ENCODE results near the gene PHLDB2.
"Not testable (repeated sequence)": the region's sequence is repeated elsewhere in the genome, so short reads cannot be mapped to it uniquely, and the experiment has no call there.

Gene PHLDB2

GRCh38 chr3:111859061-111859973 is at the start of gene PHLDB2:
PHLDB2 (plus strand) TSS chr3:111859265; CDS start chr3:111884078, 24,813 bp downstream.
- peak; percentile 71 for DNase-seq

DNA sequence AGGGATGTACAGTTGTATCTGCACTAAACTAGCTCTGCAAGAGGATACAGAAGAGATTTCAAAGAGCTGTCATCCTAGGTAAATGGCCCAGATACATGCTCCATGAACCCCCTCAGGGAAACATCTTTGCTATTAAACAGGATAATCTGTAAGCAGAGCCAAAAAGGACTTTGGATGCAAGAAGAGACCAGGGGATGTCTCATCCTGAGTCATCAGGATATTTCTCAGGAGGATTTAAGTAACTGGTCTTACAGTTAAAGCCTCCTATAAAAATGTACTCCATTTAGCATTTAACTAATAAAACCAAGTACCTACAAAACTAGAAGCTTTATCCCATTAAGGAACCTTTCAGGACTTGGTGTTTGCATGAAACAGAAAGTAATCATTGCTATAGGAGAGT is 48.2 kb upstream of the PHLDB2 start:
- no peak for DNase-seq

DNA sequence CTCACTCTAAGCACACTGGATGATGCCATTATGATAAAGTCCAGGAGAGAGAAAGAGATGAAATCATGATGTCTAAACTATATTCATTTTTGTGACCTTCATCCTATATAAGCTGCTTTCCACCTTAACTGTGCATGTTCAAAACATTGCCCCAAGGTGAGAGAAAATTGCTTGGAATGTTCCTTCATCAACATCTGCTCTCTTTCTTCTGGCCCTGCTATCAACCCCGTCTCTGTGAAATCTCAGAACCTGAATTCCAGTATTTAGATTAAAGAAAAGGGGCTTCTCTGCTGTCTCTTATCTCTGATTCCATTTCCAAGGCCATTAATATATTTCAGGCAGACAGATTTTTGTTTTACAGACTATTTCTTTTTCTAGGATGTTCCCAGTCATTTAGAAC is 47.3 kb upstream of the PHLDB2 start:
- DNase-seq: no peak

- DNase-seq: no peak
Observed at GRCh38 chr3:111812701-111813100, 46.4 kb upstream of the PHLDB2 start.

DNA sequence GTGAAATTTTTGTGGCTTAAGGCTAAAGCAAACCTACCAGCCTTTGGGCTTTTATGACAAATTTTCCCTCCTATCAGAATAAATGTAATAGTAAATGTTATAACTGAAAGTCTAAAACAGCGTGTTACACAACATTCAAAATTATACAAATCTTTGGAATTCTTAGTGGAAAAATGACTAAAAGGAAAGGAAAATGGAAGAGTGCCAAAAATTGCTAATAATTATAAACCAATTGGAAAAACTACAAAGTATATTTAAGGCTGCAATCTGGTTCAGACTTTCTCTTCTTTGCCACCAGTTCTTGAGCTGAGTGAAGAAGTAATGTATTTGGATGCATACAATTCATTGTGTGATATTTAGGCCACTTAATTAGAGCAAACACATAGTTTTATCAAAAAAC is 45.6 kb upstream of the PHLDB2 start:
- no peak for DNase-seq

DNA sequence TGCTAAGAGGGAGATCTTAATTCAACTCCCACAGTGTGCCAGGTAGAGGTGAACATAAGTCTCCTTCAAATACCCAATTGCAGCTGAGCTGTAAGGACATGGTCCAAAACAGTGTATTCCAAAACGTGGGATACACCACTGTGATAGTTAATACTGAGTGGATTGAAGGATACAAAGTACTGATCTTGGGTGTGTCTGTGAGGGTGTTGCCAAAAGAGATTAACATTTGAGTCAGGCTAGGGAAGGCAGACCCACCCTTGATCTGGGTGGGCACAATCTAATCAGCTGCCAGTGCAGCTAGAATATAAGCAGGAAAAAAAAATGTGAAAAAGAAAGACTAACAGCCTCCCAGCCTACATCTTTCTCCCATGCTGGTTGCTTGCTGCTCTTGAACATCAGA is 45.1 kb upstream of the PHLDB2 start:
- no peak for DNase-seq

GRCh38 chr3:111816771-111817170 is 42.3 kb upstream of the PHLDB2 start:
- not testable (repeated sequence) for DNase-seq

GRCh38 chr3:111819927-111820326 is 39.1 kb upstream of the PHLDB2 start:
- no peak for DNase-seq

DNA sequence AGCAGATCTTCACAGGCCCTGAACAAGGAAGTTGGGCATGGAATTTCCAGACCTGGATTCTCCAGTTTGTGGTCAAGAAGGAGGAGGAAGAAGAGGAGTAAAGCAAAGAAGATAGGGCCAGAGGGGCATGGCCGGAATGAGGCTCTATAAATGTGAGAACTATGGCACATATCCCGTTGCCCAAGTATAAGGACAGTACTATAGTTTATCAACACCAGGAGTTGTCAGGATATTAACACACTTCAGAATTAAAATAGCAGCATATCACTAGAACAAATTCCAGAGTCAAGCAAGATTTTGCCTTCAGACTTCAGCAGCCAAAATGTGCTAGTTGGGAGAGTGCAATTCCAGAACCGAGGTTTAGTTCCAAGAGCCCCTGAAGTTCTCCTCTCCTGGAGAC is 38.4 kb upstream of the PHLDB2 start:
- DNase-seq: no peak

- no peak for DNase-seq
Observed at GRCh38 chr3:111821891-111822290, 37.2 kb upstream of the PHLDB2 start.

DNA sequence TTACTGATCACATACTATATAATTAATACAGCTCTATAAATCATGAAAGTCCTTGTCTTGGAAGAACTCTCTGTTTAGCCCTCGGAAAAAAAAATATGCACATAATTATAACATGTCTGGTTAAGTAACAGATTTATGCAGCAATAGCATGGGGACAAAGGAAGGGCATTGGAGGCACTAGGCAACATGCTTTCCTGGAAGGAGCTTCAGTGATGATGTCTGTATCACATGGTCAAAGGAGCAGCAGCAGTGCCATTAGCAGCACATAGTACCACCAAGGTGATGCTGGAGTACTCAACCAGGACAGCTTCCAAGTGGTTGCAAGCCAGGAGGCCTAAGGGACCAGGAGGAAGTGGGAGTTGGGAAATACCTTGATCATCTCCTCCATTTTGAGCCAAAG is 36.3 kb upstream of the PHLDB2 start:
- DNase-seq: no peak

DNA sequence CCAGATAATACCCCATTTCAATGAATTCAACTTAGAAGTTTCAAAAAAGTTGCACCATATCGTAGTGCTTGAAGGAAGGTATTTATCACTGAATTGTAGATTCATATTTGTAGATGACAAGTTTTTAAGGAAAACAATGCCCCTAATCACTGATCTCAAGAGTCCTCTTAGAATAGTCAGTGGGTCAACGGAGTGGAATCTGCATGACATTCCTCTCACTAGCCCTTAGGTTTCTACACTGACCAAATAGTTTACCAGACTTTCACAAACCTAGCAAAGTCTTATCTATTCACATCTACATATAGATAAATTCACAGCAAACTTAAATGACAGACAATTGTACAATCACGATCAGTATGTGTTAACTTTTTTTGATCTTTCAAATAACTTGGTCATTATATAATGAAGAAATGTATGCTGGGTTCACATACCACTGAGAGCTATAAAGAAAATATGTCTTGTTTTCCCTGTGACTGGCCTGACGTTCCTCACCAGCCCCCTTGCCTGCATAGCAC is 35.7 kb upstream of the PHLDB2 start:
- DNase-seq: no peak

GRCh38 chr3:111824351-111824750 is 34.7 kb upstream of the PHLDB2 start:
- no peak for DNase-seq

- DNase-seq: no peak
Observed at GRCh38 chr3:111827871-111828270, 31.2 kb upstream of the PHLDB2 start.

DNA sequence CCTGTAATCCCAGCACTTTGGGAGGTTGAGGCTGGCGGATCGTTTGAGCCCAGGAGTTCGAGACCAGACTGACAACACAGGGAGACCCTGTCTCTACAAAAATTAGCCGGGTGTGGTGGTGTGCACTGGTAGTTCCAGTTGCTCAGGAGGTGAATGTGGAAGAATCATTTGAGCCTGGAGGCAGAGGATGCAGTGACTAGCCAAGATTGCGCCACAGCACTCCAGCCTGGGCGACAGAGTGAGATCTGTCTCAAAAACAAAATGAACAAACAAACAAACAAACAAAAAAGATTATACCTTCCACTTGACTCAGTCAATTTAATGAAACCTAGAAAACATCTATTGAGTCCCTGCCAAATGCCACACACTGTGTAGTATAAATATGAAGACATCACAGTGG is 30.5 kb upstream of the PHLDB2 start:
- no peak for DNase-seq

GRCh38 chr3:111829023-111829422 is 30.0 kb upstream of the PHLDB2 start:
- no peak for DNase-seq

GRCh38 chr3:111831840-111832239 is 27.2 kb upstream of the PHLDB2 start:
- no peak for DNase-seq

DNA sequence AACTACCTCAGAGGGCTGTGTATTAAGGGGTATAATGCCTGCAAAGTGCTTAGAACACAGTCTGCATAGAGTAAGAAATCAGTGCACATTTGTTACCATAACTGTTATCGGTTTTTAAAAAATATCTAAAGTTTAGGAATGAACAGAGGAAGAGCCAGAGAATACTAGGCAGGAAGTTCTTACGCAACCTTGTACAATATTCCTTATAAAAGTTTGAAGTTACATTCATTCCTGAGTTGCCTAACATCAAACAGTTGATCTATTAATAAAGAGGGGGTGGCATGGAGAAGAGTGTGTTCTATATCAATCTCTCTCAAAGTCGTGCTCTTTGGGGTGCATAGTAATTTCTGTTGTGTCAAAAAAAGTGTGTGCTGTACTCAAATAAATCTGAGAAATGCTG is 22.0 kb upstream of the PHLDB2 start:
- DNase-seq: no peak

DNA sequence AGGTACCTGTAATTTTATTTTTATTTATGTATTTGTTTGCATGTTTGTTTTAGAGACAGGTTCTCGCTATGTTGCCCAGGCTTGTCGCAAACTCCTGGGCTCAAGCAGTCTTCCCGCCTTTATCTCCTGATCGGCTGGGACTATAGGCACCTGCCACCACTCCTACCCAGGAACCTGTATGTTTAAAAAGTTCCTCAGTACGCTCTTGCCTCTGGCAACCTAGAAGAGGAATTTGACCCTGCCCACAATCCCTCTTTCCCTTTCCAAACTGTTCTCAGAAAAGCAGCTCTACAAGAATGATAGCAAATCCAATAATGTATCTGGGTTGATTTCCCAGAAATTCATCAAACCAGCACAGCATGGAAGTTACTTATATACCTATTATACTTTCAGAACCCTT is 20.9 kb upstream of the PHLDB2 start:
- DNase-seq: no peak

GRCh38 chr3:111846039-111846438 is 13.0 kb upstream of the PHLDB2 start:
- no peak for DNase-seq

DNA sequence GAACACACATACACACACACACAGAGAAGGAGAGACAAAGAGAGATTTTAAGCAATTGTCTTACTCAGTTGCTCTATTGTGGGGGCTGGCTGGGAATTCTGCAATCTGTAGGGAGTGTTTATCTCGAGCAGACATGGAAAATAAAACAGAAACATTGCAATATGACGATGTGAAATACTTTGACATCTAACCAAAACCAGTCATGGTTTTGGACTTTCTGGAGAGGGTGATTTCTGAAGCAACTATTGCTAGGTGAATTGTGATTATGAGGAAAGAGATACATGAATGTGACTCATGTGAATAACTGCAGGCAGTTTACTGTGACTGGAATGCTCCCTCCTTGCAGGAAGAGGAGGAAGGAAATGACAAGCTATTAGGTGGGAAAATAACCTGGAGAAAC is 12.3 kb upstream of the PHLDB2 start:
- DNase-seq: no peak

- DNase-seq: no peak
Observed at GRCh38 chr3:111848283-111848682, 10.8 kb upstream of the PHLDB2 start.

- no peak for DNase-seq
Observed at GRCh38 chr3:111848778-111849177, 10.3 kb upstream of the PHLDB2 start.

GRCh38 chr3:111850537-111850936 is 8.5 kb upstream of the PHLDB2 start:
- DNase-seq: no peak

GRCh38 chr3:111851511-111851954 is 7.5 kb upstream of the PHLDB2 start:
- DNase-seq: no peak

Measured in stimulated activated CD8-positive, alpha-beta memory T cell treated with anti-CD3 and anti-CD28 coated beads, Interleukin-4, amount 100 ng/mL, for 48 hours (primary cell).